T-cell (primary cell): ENCODE data around the gene RAMACL. TPM values are rescaled to one million over a fixed set of nuclear protein-coding genes. Genes with fewer than 3 reads are reported as not detected.

Experiments used
- ATAC-seq, 4 experiments: fragments of 200-7000 bp in 3 of 4; fragments of 150-1000 bp in 1 of 4; cut with Tn5 transposase; replicated peaks in 1 of 4; 1 replicate in 3 of 4; 2 replicates in 1 of 4; pipeline ENCODE4 v1.10.0; 2021; ENCODE audit warnings: moderate library complexity in 3 of 4, mild to moderate bottlenecking in 2 of 4, moderate number of reproducible peaks in 1 of 4
- CTCF ChIA-PET, 2 donors: fragments of 300-600 bp; sonication (Branson Sonifier 250); formaldehyde crosslinking; loops; one replicate each; lab custom pipeline; 2022; ENCODE audit warnings: antibody characterized with exemption in 2 of 2; lab: Charles Lee
- POLR2A ChIA-PET, 2 donors: fragments of 300-600 bp; sonication (Branson Sonifier 250); formaldehyde crosslinking; loops; one replicate each; lab custom pipeline; 2022; ENCODE audit warnings: antibody characterized with exemption in 2 of 2; lab: Charles Lee
- DNase-seq, 35 experiments: peaks; one replicate each; pipeline versions ENCODE4 v3.0.0 to v3.0.0-alpha.2; 2013 to 2023
- H3K27ac ChIP-seq: one replicate; pipeline ENCODE4 v1.5.1; 2013; ENCODE audit warnings: low read length
- H3K27me3 ChIP-seq, 2 experiments: replicated peaks in 1 of 2; 1 replicate in 1 of 2; 2 replicates in 1 of 2; pipeline versions ENCODE4 v1.6.1 to v1.7.0; 2013; ENCODE audit warnings: low read length in 1 of 2, mixed read lengths in 1 of 2; ENCODE audit not compliant: control insufficient read depth in 2 of 2, insufficient read depth in 2 of 2; ENCODE audit errors: extremely low read depth in 1 of 2
- H3K36me3 ChIP-seq, 2 donors: 1 replicate in 1 of 2; 2 replicates in 1 of 2; pipeline versions ENCODE4 v1.6.1 to v1.7.0; 2013; ENCODE audit warnings: low read length in 1 of 2; ENCODE audit not compliant: control insufficient read depth in 2 of 2, insufficient read depth in 1 of 2; ENCODE audit errors: extremely low read depth in 1 of 2
- H3K4me1 ChIP-seq, 2 experiments: 1 replicate in 1 of 2; 2 replicates in 1 of 2; pipeline versions ENCODE4 v1.6.1 to v1.7.0; 2013; ENCODE audit warnings: low read length in 2 of 2, mixed read lengths in 1 of 2; ENCODE audit not compliant: insufficient read depth in 2 of 2, control insufficient read depth in 1 of 2; ENCODE audit errors: extremely low read depth in 1 of 2
- H3K4me3 ChIP-seq, 2 donors: 1 replicate in 1 of 2; 2 replicates in 1 of 2; pipeline versions ENCODE4 v1.5.1 to v1.7.0; 2013; ENCODE audit warnings: mild to moderate bottlenecking in 2 of 2, low read length in 1 of 2, moderate library complexity in 1 of 2; ENCODE audit not compliant: control insufficient read depth in 1 of 2; ENCODE audit errors: extremely low read depth in 1 of 2
- H3K9me3 ChIP-seq: 2 replicates; pipeline ENCODE4 v1.7.0; 2013
- H3K27ac Mint-ChIP-seq, 2 donors: one replicate each; pipeline ENCODE4 v1.8.0; 2020 to 2021; ENCODE audit warnings: mild to moderate bottlenecking in 2 of 2, mixed read lengths in 2 of 2
- H3K27me3 Mint-ChIP-seq, 2 donors: one replicate each; pipeline ENCODE4 v1.8.0; 2021 to 2022; ENCODE audit warnings: mixed read lengths in 2 of 2
- H3K36me3 Mint-ChIP-seq: one replicate; pipeline ENCODE4 v1.8.0; 2021; ENCODE audit warnings: mixed read lengths
- H3K4me1 Mint-ChIP-seq, 3 donors: one replicate each; pipeline ENCODE4 v1.8.0; 2020 to 2022; ENCODE audit warnings: mixed read lengths in 3 of 3, mild to moderate bottlenecking in 1 of 3
- H3K4me3 Mint-ChIP-seq, 3 donors: one replicate each; pipeline ENCODE4 v1.8.0; 2020 to 2022; ENCODE audit warnings: mild to moderate bottlenecking in 3 of 3, mixed read lengths in 3 of 3, moderate library complexity in 3 of 3
- H3K9me3 Mint-ChIP-seq, 3 donors: one replicate each; pipeline ENCODE4 v1.8.0; 2020 to 2022; ENCODE audit warnings: mixed read lengths in 3 of 3
- WGBS: methylation state at CpG from one replicate; pipeline ENCODE4 v1.1.5; 2013; ENCODE audit warnings: missing lambda C conversion rate; ENCODE audit not compliant: insufficient coverage; 5-methylcytosine and 5-hydroxymethylcytosine counted together
- total RNA-seq, 35 experiments: library from RNA in 6 of 35; stranded (reverse) in 6 of 35; fragments of 120-200 nt in 1 of 35; gene quantifications; one replicate each; pipeline versions ENCODE4 v1.2.1 to v1.2.4 and lab custom pipeline; 2013 to 2026

Gene RAMACL
- total RNA-seq, 5 donors from 2014 or later (not counting 1 experiment from before 2014, with no cell fraction given), result 0.47 to 2.8 (median 1.2) TPM

DNA sequence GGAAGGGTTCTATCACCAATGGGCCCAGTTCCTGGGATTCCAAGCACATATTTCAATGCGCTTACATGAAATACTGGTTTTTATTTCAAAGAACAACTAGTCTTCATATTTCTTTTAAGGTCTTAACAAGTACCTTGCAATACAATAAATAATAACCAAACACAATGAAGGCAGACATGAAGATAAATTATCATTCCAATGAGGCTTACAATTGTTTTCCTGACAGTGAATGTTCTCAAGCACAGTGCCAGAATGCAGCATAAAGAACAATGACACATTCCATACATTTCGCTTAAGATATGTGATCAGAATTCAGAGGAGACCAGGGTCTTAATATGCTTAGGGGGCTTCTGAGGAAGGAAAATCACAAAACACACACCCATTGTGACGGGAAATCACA lies 26.3 kb downstream of the RAMACL start:
- CTCF ChIA-PET, result no interaction called here
- Histone ChIP-seq H3K9me3 (no peaks in the 10 kb centered on the region), H3K4me1 (peaks cover 0 to 4% of the 10 kb centered on the region in 2 experiments), H3K27me3 (peaks cover 0 to 8% of the 10 kb centered on the region in 2 experiments), H3K27ac (no peak overlapping the region), H3K36me3 (no peaks in the 10 kb centered on the region), H3K4me3 (no peak overlapping the region)
- Mint-ChIP-seq H3K9me3 (peaks cover 6 to 19% (median 10%) of the 10 kb centered on the region in 3 donors), H3K27me3 (peaks cover 4 to 8% of the 10 kb centered on the region in 2 donors), H3K27ac (no peak overlapping the region), H3K4me1 (peaks cover 6 to 11% (median 9%) of the 10 kb centered on the region in 3 donors), H3K36me3 (peaks cover 20% of the 10 kb centered on the region), H3K4me3 (no peak overlapping the region)
- ATAC-seq (no peak), DNase-seq (no peak)
- WGBS, result no CpG with 5 or more reads among the region's 3 CpGs
- POLR2A ChIA-PET, result no interaction called here

DNA sequence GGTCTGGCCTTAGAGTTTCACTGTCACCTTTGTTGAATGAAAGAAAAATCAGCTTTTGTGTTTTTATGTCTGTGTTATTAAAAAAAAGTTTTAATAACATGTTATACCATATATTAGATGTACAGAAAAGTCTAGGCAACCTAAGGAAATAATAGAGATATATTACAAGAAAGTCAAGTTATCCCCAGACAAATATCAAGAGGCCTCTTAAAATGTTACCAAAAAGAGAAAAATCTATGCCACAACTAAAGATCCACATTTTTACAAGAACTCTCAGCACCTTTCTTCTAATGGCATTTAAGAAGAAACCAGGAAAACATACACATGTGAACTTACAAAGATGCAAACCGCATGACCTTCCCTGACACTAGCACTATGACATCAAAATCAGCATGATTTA lies 26.8 kb downstream of the RAMACL start:
- Mint-ChIP-seq H3K4me3 (no peak overlapping the region), H3K36me3 (peaks cover 20% of the 10 kb centered on the region), H3K27ac (no peak overlapping the region), H3K4me1 (peaks cover 6 to 11% (median 9%) of the 10 kb centered on the region in 3 donors), H3K9me3 (peaks cover 6 to 19% (median 10%) of the 10 kb centered on the region in 3 donors), H3K27me3 (peaks cover 4 to 8% of the 10 kb centered on the region in 2 donors)
- ChIA-PET CTCF (no interaction called here), POLR2A (no interaction called here)
- H3K27ac ChIP-seq, result no peak overlapping the region
- H3K27me3 ChIP-seq, result peaks cover 0 to 8% of the 10 kb centered on the region in 2 experiments
- H3K4me1 ChIP-seq, result peaks cover 0 to 4% of the 10 kb centered on the region in 2 experiments
- ATAC-seq (no peak), DNase-seq (no peak)
- no CpG with 5 or more reads among the region's 1 CpG for WGBS
- H3K4me3 ChIP-seq, result no peak overlapping the region
- H3K36me3 ChIP-seq, result no peaks in the 10 kb centered on the region
- H3K9me3 ChIP-seq, result no peaks in the 10 kb centered on the region

DNA sequence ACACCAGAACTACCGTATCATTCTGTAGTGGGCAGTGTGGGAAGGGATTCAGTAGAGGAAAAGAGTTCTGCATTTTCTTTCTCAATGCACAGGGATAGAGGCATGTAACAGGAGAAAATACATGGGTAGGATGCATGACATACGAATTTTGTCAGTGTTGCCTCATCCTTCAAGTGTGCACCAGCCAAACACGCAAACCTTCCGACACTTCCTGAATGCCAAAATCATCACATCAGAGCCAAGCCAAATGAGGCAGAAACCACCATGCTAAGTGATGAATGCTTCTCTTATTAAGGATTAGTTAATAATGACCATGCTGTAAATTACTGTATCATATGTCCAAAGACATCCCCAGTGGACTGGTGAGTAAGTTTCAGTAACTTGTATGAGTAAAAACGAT lies 27.3 kb downstream of the RAMACL start:
- peaks cover 6 to 19% (median 10%) of the 10 kb centered on the region in 3 donors for H3K9me3 Mint-ChIP-seq
- DNase-seq (no peak), ATAC-seq (no peak)
- H3K36me3 Mint-ChIP-seq, result peaks cover 17% of the 10 kb centered on the region
- Histone ChIP-seq H3K9me3 (no peaks in the 10 kb centered on the region), H3K27ac (no peak overlapping the region), H3K4me3 (no peak overlapping the region), H3K4me1 (peaks cover 0 to 4% of the 10 kb centered on the region in 2 experiments), H3K27me3 (peaks cover 0 to 8% of the 10 kb centered on the region in 2 experiments), H3K36me3 (no peaks in the 10 kb centered on the region)
- WGBS, result 100% methylated on average over 1 of the region's 5 CpGs
- H3K4me3 Mint-ChIP-seq, result no peak overlapping the region
- H3K27ac Mint-ChIP-seq, result no peak overlapping the region
- peaks cover 6 to 11% (median 9%) of the 10 kb centered on the region in 3 donors for H3K4me1 Mint-ChIP-seq
- ChIA-PET POLR2A (no interaction called here), CTCF (no interaction called here)
- peaks cover 4 to 8% of the 10 kb centered on the region in 2 donors for H3K27me3 Mint-ChIP-seq

DNA sequence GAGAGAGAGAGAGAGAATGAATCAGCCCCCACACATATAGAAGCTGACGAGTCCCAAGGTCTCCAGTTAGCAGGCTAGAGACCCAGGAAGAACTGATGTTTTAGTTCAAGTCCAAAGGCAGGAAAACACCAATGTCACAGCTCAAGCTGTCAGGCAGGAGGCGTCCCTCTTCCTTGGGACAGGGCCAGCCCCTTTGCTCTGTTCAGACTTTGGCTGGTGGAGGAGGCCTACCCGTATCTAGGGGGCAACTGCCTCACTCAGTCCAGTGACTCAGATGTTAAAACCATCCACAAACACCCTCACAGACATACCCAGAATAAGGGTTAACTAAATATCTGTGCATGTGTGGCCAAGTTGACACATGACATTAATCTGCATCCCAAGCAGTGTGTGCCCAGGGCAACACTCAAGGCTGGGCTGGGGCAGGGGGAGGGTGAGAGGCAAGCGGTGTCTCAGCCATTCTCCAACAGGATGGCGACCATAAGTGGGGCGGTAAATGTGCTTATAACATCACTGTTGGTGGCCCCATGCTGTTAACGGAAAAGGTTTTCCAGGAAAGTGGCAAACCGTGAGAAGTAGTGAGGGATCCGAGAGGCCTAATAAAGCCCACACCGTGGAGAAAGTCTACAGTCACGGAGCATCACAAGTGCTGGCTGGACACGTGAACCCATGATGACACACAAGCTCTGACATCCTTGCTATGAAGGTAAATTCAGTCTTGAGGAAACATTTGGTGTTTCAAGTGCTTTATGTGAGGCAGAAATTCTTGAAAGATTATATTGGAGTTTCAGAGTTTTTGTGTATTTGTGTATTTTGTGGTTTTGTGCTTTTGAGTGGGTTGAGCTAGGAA lies 28.1 kb downstream of the RAMACL start:
- H3K9me3 ChIP-seq, result no peaks in the 10 kb centered on the region
- peaks cover 15% of the 10 kb centered on the region for H3K36me3 Mint-ChIP-seq
- H3K27ac Mint-ChIP-seq, result no peak overlapping the region
- H3K27me3 ChIP-seq, result peaks cover 0 to 10% of the 10 kb centered on the region in 2 experiments
- H3K4me1 Mint-ChIP-seq, result peaks cover 6 to 11% (median 9%) of the 10 kb centered on the region in 3 donors
- no peak overlapping the region for H3K27ac ChIP-seq
- ChIA-PET CTCF (no interaction called here), POLR2A (no interaction called here)
- H3K27me3 Mint-ChIP-seq, result peaks cover 4 to 8% of the 10 kb centered on the region in 2 donors
- H3K9me3 Mint-ChIP-seq, result peaks cover 6 to 19% (median 10%) of the 10 kb centered on the region in 3 donors
- no peaks in the 10 kb centered on the region for H3K36me3 ChIP-seq
- ATAC-seq (no peak), DNase-seq (no peak)
- H3K4me3 Mint-ChIP-seq, result no peak overlapping the region
- H3K4me3 ChIP-seq, result no peak overlapping the region
- WGBS, result 93% methylated on average over 11 of the region's 12 CpGs
- peaks cover 0 to 4% of the 10 kb centered on the region in 2 experiments for H3K4me1 ChIP-seq

DNA sequence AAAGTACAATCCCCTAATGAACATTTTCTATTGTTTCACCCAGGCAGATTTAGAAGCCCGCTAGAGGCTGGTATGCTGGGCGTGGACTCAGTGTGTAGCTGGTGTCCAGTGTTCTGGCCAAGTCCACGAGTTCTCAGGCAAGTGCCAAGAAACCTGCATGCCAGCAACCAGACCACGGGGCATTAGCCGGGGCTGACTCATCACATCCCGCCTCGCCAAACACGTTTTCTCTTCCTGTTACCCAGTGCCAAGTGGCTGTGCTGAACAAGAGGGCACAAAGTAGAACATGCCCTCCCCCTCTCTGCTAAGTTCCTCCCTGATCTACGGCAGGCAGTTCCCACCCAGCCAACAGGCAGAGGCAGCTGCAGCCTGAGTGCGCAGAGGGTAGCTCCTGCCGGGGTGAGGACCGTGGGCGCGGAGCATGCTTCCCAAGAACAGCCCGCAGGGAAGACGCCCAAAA lies 29.6 kb downstream of the RAMACL start:
- WGBS, result 45% methylated on average over 11 of the region's 16 CpGs
- Histone ChIP-seq H3K27me3 (peaks cover 0 to 10% of the 10 kb centered on the region in 2 experiments), H3K4me1 (peaks cover 0 to 4% of the 10 kb centered on the region in 2 experiments), H3K4me3 (no peak overlapping the region), H3K27ac (no peak overlapping the region), H3K36me3 (no peaks in the 10 kb centered on the region), H3K9me3 (no peaks in the 10 kb centered on the region)
- H3K4me1 Mint-ChIP-seq, result peaks cover 6 to 11% (median 9%) of the 10 kb centered on the region in 3 donors
- H3K36me3 Mint-ChIP-seq, result peaks cover 14% of the 10 kb centered on the region
- H3K27me3 Mint-ChIP-seq, result peaks cover 4 to 8% of the 10 kb centered on the region in 2 donors
- peak in 2 of 35 experiments; percentile 8 to 16 for DNase-seq
- peak in 2 of 4 experiments; percentile 35 to 53 for ATAC-seq
- CTCF ChIA-PET, result no interaction called here
- POLR2A ChIA-PET, result no interaction called here
- peaks cover 6 to 19% (median 10%) of the 10 kb centered on the region in 3 donors for H3K9me3 Mint-ChIP-seq
- H3K27ac Mint-ChIP-seq, result no peak overlapping the region
- peak overlapping the region in 1 of 3 donors; percentile 5 for H3K4me3 Mint-ChIP-seq

DNA sequence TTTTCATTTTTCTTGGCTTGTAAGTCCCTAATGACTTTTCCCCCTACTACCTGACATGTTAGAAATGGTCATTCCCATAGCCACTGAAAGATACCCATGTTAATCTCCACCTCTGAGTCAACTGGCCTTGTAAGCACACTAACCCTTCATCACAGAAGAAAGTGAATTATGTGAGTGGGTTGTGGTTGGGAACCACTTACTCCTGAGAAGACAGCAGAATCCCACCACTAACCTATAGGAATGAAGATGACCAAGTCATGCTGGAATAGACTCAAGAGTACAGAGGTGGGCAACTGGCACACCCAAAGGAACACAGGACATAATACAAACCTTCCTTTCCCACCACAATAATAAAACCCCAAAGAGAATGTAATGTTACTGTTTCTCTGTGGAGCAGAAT lies 30.1 kb downstream of the RAMACL start:
- POLR2A ChIA-PET, result no interaction called here

More for the DNA sequence above, 30.1 kb downstream of the RAMACL start:
- Mint-ChIP-seq H3K27ac (no peak overlapping the region), H3K9me3 (peaks cover 6 to 16% (median 10%) of the 10 kb centered on the region in 3 donors), H3K27me3 (peaks cover 4 to 8% of the 10 kb centered on the region in 2 donors), H3K4me3 (no peak overlapping the region), H3K36me3 (peaks cover 8% of the 10 kb centered on the region), H3K4me1 (peaks cover 6 to 11% (median 9%) of the 10 kb centered on the region in 3 donors)
- peaks cover 0 to 10% of the 10 kb centered on the region in 2 experiments for H3K27me3 ChIP-seq
- no peak overlapping the region for H3K27ac ChIP-seq
- ATAC-seq, result no peak
- CTCF ChIA-PET, result no interaction called here
- H3K36me3 ChIP-seq, result no peaks in the 10 kb centered on the region
- H3K4me3 ChIP-seq, result no peak overlapping the region
- no peaks in the 10 kb centered on the region for H3K9me3 ChIP-seq
- peaks cover 0 to 4% of the 10 kb centered on the region in 2 experiments for H3K4me1 ChIP-seq
- no peak for DNase-seq
